Measurements from ENCODE around the gene FAM76A.
"Not testable (repeated sequence)": the region's sequence is repeated elsewhere in the genome, so short reads cannot be mapped to it uniquely, and the experiment has no call there.

Gene FAM76A

DNA sequence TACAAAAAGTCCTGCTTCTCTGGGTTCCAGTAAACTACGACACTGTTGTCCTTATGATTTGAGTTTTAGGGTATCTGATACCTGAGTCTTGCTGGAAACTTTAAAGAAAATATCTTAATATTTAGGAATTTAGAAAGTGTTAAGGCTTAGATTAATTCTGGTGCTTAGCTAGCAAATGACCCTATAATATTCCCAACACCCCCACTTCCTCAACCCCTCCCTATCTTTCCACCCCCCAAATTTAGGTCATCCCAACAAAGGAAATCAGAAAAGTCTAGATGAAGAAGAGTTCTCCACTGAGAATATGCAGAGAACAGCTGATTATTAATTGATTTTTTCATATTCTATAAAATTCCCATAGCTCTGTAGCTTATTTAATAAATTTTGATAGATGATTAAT, 58.9 kb downstream of the FAM76A start:
- TF ChIP-seq, protein P1, sequence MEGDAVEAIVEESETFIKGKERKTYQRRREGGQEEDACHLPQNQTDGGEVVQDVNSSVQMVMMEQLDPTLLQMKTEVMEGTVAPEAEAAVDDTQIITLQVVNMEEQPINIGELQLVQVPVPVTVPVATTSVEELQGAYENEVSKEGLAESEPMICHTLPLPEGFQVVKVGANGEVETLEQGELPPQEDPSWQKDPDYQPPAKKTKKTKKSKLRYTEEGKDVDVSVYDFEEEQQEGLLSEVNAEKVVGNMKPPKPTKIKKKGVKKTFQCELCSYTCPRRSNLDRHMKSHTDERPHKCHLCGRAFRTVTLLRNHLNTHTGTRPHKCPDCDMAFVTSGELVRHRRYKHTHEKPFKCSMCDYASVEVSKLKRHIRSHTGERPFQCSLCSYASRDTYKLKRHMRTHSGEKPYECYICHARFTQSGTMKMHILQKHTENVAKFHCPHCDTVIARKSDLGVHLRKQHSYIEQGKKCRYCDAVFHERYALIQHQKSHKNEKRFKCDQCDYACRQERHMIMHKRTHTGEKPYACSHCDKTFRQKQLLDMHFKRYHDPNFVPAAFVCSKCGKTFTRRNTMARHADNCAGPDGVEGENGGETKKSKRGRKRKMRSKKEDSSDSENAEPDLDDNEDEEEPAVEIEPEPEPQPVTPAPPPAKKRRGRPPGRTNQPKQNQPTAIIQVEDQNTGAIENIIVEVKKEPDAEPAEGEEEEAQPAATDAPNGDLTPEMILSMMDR (IDR thresholded peaks at IDR 0.05; ENCODE audit: extremely low read depth, missing control alignments): no peak
- DNase-seq (ENCODE audit: low spot score): no peak

DNA sequence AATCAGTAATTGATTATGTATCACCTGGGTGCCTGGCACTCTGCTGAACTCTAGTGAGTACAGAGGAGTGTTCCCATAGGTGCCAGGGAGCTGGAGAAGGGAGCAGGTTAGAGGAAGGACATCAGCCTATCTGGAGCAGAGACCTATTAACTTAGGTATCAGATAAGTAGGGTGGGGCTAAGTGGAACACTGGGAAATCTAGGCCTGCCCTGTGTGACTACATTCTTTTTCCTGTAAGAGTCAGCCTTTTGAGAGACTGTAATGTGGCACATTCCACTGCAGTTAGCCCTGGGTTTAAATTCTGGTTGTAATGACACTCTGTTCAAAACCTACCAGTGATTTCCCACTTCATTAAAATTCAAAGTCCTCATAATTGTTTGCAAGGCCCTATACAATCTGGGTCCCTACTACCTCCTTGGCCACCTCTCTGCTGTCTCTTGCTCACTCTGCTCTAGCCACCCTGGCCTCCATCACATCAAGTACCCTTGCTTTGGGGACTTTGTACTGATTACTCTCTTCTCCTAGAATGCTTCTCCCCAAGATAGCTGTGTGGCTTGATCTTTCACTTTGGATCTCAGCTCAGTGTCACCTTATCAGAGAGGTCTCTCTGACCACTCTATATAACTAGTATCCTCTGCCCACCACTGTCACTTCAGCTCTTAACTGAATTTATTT, 60.2 kb downstream of the FAM76A start:
- DNase-seq (ENCODE audit: low spot score): no peak

DNA sequence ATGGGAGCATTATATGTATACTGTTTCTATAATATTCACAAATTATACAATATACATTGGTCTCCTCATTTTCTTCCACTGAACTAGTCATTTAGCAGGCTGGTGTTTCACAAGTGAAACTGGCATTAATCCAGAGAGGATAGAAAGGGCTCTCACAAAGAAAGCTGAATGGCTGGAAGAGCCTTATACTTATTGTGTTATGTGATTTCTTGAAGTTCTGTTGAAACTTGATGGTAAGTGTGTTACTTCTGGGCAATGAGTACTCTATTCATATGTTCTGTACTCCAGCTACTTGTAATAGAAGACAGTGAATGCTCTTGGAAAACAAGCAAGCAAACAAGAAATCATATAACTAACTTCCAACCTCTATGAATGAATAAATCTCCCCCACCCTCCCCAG, 62.1 kb downstream of the FAM76A start:
- TF ChIP-seq, protein P1 (IDR thresholded peaks at IDR 0.05; ENCODE audit: extremely low read depth, missing control alignments): no peak
- no peak for DNase-seq (ENCODE audit: low spot score)

More for the DNA sequence above, 60.2 kb downstream of the FAM76A start:
- TF ChIP-seq, protein P1 (IDR thresholded peaks at IDR 0.05; ENCODE audit: extremely low read depth, missing control alignments): no peak

DNA sequence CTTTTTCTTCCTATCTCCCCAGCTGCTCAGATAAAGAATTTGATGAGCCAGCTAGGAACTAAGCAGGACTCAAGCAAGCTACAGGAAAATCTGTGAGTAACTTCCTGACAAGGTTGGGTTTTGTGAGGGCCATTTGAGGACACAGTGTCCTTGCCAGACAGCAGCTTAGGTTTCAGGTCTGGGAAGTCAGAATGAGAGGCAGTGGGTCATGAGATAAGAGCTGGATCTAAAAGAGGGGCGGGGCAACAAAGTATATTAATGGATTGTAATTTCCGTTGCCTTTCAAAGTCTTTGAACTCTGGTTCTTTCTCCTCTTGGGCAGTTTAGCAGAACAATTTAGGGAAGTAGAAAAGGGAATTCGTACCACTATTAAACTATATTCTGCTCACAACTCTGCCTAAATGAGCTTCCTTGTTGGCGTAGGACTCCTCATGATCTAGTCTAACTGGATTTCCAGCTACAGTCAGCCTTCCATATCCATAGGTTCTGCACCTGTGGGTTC, 63.8 kb downstream of the FAM76A start:
- TF ChIP-seq, protein P1 (IDR thresholded peaks at IDR 0.05; ENCODE audit: extremely low read depth, missing control alignments): no peak
- no peak for DNase-seq (ENCODE audit: low spot score)

DNA sequence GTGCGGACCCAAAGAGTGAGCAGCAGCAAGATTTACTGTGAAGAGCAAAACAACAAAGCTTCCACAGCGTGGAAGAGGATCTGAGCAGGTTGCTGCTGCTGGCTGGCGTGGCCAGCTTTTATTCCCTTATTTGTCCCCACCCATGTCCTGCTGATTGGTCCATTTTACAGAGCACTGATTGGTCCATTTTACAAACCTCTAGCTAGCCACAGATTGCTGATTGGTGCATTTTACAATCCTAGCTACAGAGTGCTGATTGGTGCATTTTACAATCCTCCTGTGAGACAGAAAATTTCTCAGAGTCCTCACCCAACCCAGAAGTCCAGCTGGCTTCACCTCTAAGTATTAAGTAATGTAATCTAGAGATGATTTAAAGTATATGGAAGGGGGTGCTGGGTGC, 64.5 kb downstream of the FAM76A start:
- not testable (repeated sequence) for DNase-seq (ENCODE audit: low spot score)

DNA sequence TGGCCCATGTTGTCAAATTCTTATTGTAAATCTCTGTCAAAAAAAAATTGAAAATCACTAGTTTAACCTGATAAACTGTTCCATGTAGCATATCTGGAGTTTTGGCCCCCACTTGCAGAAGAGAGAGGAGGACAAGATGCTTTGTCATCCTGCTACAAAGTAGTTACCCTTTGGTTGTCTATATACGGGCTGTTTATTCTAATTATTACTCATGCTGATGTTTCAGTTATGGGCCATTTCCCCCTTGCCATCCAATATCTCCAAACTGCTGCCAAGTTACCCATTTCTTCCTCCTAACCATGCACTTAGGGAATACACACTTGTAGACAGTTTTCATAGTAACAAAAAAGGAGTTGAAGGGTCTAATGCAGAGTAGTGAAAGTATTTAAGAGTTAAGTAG, 69.8 kb downstream of the FAM76A start:
- no peak for DNase-seq (ENCODE audit: low spot score)
- TF ChIP-seq, protein P1 (IDR thresholded peaks at IDR 0.05; ENCODE audit: extremely low read depth, missing control alignments): no peak

DNA sequence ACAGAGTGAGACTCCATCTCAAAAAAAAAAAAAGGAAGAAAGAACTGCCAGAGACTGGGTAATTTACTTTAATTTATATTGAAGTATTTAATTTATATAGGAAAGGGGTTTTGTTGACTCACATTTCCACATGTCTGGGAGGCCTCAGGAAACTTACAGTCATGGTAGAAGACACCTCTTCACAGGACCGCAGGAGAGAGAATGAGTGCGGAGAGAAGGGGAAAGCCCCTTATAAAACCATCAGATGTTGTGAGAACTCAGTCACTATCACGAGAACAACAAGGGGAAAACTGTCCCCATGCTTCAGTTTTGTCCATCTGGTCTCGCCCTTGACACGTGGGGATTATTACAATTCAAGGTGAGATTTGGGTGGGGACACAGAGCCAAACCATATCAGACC, 79.0 kb downstream of the FAM76A start:
- DNase-seq (ENCODE audit: low spot score): no peak
- TF ChIP-seq, protein P1 (IDR thresholded peaks at IDR 0.05; ENCODE audit: extremely low read depth, missing control alignments): no peak

DNA sequence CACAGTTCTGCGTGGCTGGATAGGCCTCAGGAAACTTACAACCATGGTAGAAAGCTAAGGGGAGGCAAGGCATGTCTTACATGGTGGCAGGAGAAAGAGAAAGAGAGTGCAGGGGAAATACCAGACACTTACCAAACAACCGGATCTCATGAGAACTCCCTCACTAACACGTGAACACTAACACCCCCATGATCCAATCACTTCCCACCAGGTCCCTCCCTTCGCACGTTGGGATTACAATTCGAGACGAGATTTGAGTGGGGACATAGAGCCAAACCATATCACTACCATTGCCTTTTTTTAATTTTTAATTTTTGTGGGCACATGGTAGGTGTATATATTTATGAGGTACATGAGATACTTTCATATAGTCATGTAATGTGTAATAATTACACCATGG, 81.0 kb downstream of the FAM76A start:
- no peak for DNase-seq (ENCODE audit: low spot score)
- TF ChIP-seq, protein P1 (IDR thresholded peaks at IDR 0.05; ENCODE audit: extremely low read depth, missing control alignments): no peak
